Peyer's patch (tissue), 4 donors: Measurements from ENCODE around the gene PANX1. TPM values are rescaled to one million over a fixed set of nuclear protein-coding genes. Genes with fewer than 3 reads are reported as not detected.

Experiments used
- DNase-seq, 3 donors: peaks; one replicate each; pipeline ENCODE4 v3.0.0-alpha.2; 2017 to 2019
- H3K27ac ChIP-seq, 4 donors: fragments of 200-600 bp; sonication (generic); one replicate each; pipeline ENCODE4 v1.5.1; 2016 to 2019
- H3K27me3 ChIP-seq, 2 donors: fragments of 200-600 bp; sonication (generic); one replicate each; pipeline ENCODE4 v1.5.1; 2019
- H3K36me3 ChIP-seq, 3 donors: fragments of 200-600 bp; sonication (generic); one replicate each; pipeline ENCODE4 v1.5.1; 2016 to 2019
- H3K4me1 ChIP-seq, 4 donors: fragments of 200-600 bp; sonication (generic); one replicate each; pipeline ENCODE4 v1.5.1; 2016 to 2019
- H3K4me3 ChIP-seq, 4 donors: fragments of 200-600 bp; sonication (generic); 1 replicate in 3 of 4; 2 replicates in 1 of 4; pipeline ENCODE4 v1.5.1; 2016 to 2019; ENCODE audit warnings: mild to moderate bottlenecking in 1 of 4
- H3K9me3 ChIP-seq, 4 donors: fragments of 200-600 bp; sonication (generic); one replicate each; pipeline ENCODE4 v1.5.1; 2016 to 2019; ENCODE audit warnings: mild to moderate bottlenecking in 1 of 4
- CTCF ChIP-seq, 6 experiments: fragments of 450-650 bp in 4 of 6; fragments of 200-600 bp in 2 of 6; sonication (generic) in 1 of 6; IDR thresholded peaks; one replicate each; pipeline ENCODE4 v1.5.1; 2017 to 2019; ENCODE audit warnings: antibody characterized with exemption in 6 of 6, mild to moderate bottlenecking in 3 of 6, moderate library complexity in 1 of 6
- POLR2A ChIP-seq, 2 donors: fragments of 450-650 bp; IDR thresholded peaks; one replicate each; pipeline ENCODE4 v1.5.1; 2017; ENCODE audit warnings: antibody characterized with exemption in 2 of 2, mild to moderate bottlenecking in 2 of 2, moderate library complexity in 2 of 2
- total RNA-seq, 4 donors: library from RNA; depleted of rRNA; stranded (reverse); fragments of >200 nt; gene quantifications; one replicate each; pipeline ENCODE4 v1.1.0, GENCODE V29; 2016

The PANX1 gene
- total RNA-seq, 4 donors from 2014 or later: 5.8 to 10.9 (median 8.6) TPM

DNA sequence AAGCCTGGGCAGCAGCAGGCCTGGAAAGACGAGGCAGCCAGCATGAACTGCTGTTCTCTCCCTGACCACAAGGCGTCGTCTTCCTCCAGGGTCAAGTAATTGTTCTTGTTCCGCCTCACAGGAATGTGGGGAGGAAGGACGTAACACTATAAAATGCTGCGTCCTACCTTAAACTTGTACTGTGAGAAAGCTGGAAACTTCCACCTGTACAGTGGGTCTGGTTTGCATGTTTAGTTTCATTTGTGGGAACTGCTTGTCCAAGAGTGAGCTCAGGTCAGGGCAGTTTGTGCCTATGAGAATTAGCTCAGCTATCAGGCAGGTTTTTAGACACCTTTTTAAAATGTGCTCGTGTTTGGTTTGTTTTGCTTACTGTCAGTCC is 55.2 kb downstream of the PANX1 start:
- no peak overlapping the region for H3K4me3 ChIP-seq
- peak; percentile 27 to 69 (median 62) for DNase-seq
- H3K36me3 ChIP-seq: peaks cover 0 to 22% (median 0%) of the 10 kb centered on the region in 3 donors
- H3K4me1 ChIP-seq: no peaks in the 10 kb centered on the region
- no peaks in the 10 kb centered on the region for H3K9me3 ChIP-seq
- no peak overlapping the region for H3K27ac ChIP-seq
- no peaks in the 10 kb centered on the region for H3K27me3 ChIP-seq
- no peak for TF ChIP-seq POLR2A (IDR thresholded peaks at IDR 0.05)
- TF ChIP-seq CTCF (IDR thresholded peaks at IDR 0.05): peak; percentile 15 to 61 (median 47)

DNA sequence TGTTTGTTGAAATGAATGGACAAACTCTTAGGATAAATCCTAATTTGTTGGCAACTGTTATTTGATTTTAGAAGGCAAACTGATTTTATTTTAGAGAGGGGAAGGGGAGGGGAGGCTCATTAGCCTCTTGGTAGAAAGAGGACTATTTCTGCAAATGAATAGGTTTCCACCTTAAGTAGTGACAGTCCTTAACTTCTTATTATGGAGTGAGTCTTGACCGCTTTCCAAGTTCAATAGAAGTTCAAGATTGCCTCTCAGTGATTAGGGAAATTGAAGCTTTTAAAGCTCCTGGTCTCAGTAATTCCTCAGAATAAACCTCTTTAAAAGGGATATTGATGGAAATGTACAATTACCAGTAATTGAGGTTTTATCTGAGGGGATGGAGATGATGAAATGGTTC is 55.7 kb downstream of the PANX1 start:
- TF ChIP-seq CTCF (IDR thresholded peaks at IDR 0.05) (no peak), POLR2A (IDR thresholded peaks at IDR 0.05) (no peak)
- Histone ChIP-seq H3K36me3 (peaks cover 0 to 22% (median 0%) of the 10 kb centered on the region in 3 donors), H3K27ac (no peak overlapping the region), H3K9me3 (no peaks in the 10 kb centered on the region), H3K4me1 (no peaks in the 10 kb centered on the region), H3K27me3 (no peaks in the 10 kb centered on the region), H3K4me3 (no peak overlapping the region)
- DNase-seq: no peak

- peaks cover 0 to 19% (median 0%) of the 10 kb centered on the region in 3 donors for H3K36me3 ChIP-seq
- DNase-seq: no peak
- H3K4me3 ChIP-seq: no peak overlapping the region
- no peak overlapping the region for H3K27ac ChIP-seq
- no peaks in the 10 kb centered on the region for H3K27me3 ChIP-seq
- no peaks in the 10 kb centered on the region for H3K9me3 ChIP-seq
- TF ChIP-seq CTCF (IDR thresholded peaks at IDR 0.05): no peak
- no peak for TF ChIP-seq POLR2A (IDR thresholded peaks at IDR 0.05)
- H3K4me1 ChIP-seq: no peaks in the 10 kb centered on the region
Observed at GRCh38 chr11:94184846-94185245, 56.2 kb downstream of the PANX1 start.

- H3K36me3 ChIP-seq: peaks cover 0 to 12% (median 0%) of the 10 kb centered on the region in 3 donors
- no peak overlapping the region for H3K27ac ChIP-seq
- H3K4me3 ChIP-seq: no peak overlapping the region
- H3K9me3 ChIP-seq: no peaks in the 10 kb centered on the region
- no peaks in the 10 kb centered on the region for H3K4me1 ChIP-seq
- no peaks in the 10 kb centered on the region for H3K27me3 ChIP-seq
- no peak for TF ChIP-seq CTCF (IDR thresholded peaks at IDR 0.05)
- TF ChIP-seq POLR2A (IDR thresholded peaks at IDR 0.05): no peak
- no peak for DNase-seq
Observed at GRCh38 chr11:94185416-94186084, 56.9 kb downstream of the PANX1 start.

DNA sequence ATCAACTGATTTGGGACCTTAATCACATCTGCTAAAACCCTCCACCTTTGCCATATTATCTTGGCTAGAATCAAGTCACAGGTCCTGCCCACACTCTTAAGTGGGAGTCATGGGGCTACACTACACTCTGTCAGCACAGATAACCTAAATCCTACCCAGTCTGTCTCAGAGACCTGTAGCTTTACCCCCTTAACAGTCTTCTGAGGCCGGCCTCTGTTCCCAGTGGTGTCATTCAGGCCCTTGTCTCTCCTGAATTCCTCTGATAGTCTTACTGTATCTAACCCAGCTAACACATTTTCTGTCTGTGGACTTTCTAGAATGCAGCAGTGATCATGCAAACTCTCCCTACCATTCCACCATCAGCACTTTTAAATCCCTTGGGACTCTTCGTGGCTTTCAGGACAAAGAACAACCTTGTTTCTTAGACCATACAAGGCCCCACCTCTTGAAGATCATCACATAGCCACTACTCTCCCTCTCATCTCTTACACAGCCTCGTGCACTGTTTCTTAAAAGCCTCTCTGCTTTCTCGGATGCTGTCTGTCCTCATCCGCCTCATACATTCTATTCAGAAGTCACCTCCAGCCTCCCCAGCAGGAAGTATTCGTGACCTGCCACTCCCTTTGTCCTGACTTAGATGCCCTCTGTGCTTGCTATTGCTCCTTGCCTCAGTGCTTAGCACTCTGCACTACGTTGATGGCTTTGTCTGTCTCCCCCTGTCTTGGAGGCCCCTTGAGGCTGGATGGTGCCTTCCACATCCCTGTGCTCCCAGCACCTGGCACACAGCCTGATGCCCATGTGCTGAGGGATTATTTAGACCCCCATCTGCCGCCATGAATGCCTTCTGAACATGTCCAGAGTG is 57.9 kb downstream of the PANX1 start:
- TF ChIP-seq CTCF (IDR thresholded peaks at IDR 0.05) (no peak), POLR2A (IDR thresholded peaks at IDR 0.05) (no peak)
- DNase-seq: no peak
- Histone ChIP-seq H3K9me3 (no peaks in the 10 kb centered on the region), H3K36me3 (peaks cover 0 to 2% (median 0%) of the 10 kb centered on the region in 3 donors), H3K27me3 (no peaks in the 10 kb centered on the region), H3K27ac (no peak overlapping the region), H3K4me1 (no peaks in the 10 kb centered on the region), H3K4me3 (no peak overlapping the region)
